HCT116 (cell line): ENCODE results near the gene FBN1.

Experiments used
- CEBPB ChIP-seq: IDR thresholded peaks from 2 replicates; pipeline ENCODE4 v1.6.1; 2012; ENCODE audit warnings: low read depth
- ZBTB33 ChIP-seq: IDR thresholded peaks from 2 replicates; pipeline ENCODE4 v1.6.1; 2011; ENCODE audit warnings: mild to moderate bottlenecking, low read length, moderate library complexity; ENCODE audit not compliant: insufficient replicate concordance; ENCODE audit errors: extremely low read depth
- TF ChIP-seq, protein P1 (sequence below): IDR thresholded peaks from 2 replicates; pipeline ENCODE4 v1.6.1; 2012; ENCODE audit warnings: low read depth

GRCh38 chr15:48394970-48395369 lies 250.5 kb downstream of the FBN1 start:
- TF ChIP-seq ZBTB33 (no peak), CEBPB (no peak)
- TF ChIP-seq, protein P1, sequence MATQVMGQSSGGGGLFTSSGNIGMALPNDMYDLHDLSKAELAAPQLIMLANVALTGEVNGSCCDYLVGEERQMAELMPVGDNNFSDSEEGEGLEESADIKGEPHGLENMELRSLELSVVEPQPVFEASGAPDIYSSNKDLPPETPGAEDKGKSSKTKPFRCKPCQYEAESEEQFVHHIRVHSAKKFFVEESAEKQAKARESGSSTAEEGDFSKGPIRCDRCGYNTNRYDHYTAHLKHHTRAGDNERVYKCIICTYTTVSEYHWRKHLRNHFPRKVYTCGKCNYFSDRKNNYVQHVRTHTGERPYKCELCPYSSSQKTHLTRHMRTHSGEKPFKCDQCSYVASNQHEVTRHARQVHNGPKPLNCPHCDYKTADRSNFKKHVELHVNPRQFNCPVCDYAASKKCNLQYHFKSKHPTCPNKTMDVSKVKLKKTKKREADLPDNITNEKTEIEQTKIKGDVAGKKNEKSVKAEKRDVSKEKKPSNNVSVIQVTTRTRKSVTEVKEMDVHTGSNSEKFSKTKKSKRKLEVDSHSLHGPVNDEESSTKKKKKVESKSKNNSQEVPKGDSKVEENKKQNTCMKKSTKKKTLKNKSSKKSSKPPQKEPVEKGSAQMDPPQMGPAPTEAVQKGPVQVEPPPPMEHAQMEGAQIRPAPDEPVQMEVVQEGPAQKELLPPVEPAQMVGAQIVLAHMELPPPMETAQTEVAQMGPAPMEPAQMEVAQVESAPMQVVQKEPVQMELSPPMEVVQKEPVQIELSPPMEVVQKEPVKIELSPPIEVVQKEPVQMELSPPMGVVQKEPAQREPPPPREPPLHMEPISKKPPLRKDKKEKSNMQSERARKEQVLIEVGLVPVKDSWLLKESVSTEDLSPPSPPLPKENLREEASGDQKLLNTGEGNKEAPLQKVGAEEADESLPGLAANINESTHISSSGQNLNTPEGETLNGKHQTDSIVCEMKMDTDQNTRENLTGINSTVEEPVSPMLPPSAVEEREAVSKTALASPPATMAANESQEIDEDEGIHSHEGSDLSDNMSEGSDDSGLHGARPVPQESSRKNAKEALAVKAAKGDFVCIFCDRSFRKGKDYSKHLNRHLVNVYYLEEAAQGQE = no peak
